ENCODE results near the gene KIF6. TPM values are rescaled to one million over a fixed set of nuclear protein-coding genes. Genes with fewer than 3 reads are reported as not detected.

Gene KIF6
- total RNA-seq, 1 donor from 2014 or later, result 2.0 TPM

DNA sequence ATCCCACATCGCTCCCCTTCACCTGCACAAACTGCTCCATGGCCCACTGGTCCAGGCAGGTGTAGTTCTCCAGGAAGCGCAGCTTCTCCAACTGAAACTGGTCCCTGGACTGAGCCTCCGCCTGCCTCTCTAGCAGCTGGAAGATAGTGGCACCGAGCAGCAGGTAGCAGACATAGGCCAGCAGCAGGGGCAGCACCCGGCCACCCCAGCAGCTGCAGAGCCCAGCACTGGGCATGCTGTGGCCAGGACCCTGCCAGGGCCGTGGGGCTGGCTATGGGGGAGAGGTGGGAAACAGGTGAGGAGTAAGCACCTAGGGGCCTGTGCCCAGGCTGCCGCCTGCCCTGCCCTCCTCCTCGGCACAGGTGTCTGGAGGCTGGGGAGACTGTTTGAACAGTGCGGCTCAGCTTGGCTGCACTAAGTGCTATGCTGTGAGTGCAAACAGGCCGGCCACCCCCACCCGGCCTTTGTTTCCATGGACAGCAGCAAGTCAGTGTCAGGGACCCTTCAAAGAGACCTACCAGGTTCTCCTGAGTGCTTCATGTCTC is 402.8 kb downstream of the KIF6 start, which contains the start of gene KCNK16:
Gene KCNK16, minus strand, starts transcription at position 397 of the 545 bp plus-strand sequence. Its CDS starts 162 bp downstream, at position 235.
- H2AFZ ChIP-seq (ENCODE audit: low read depth, low read length), result no peak within 1 kb of the TSS
- no peaks in the 10 kb centered on the region for H3K36me3 ChIP-seq (ENCODE audit: insufficient read depth, low read length)
- Mint-ChIP-seq H3K4me3 (ENCODE audit: unreplicated experiment) (no peak within 1 kb of the TSS), H3K9me3 (ENCODE audit: unreplicated experiment) (peaks cover 7% of the 10 kb centered on the region), H3K36me3 (ENCODE audit: low read depth, unreplicated experiment) (peaks cover 3% of the 10 kb centered on the region), H3K27ac (ENCODE audit: unreplicated experiment) (no peak within 1 kb of the TSS), H3K27me3 (ENCODE audit: low read depth, unreplicated experiment) (peaks cover 88% of the 10 kb centered on the region), H3K4me1 (ENCODE audit: low read depth, unreplicated experiment) (no peaks in the 10 kb centered on the region)
- peaks cover 4% of the 10 kb centered on the region for H3K27me3 ChIP-seq (ENCODE audit: insufficient read depth, low read length)
- H3K79me2 ChIP-seq (ENCODE audit: insufficient read depth, low read length), result no peaks in the 10 kb centered on the region
- FAIRE-seq, result no peak
- no peaks in the 10 kb centered on the region for H4K20me1 ChIP-seq (ENCODE audit: insufficient read depth, low read length)
- no peak within 1 kb of the TSS for H3K27ac ChIP-seq (ENCODE audit: low read depth, low read length)
- no peak within 1 kb of the TSS for H3K4me2 ChIP-seq (ENCODE audit: low read length)
- H3K9me3 ChIP-seq (ENCODE audit: insufficient read depth, low read depth, low read length), result no peaks in the 10 kb centered on the region
- H3K9ac ChIP-seq (ENCODE audit: low read length), result no peak within 1 kb of the TSS
- TF ChIP-seq EZH2 (IDR thresholded peaks at IDR 0.05; ENCODE audit: insufficient read depth, low read length), result no peak
- TF ChIP-seq, protein P1, sequence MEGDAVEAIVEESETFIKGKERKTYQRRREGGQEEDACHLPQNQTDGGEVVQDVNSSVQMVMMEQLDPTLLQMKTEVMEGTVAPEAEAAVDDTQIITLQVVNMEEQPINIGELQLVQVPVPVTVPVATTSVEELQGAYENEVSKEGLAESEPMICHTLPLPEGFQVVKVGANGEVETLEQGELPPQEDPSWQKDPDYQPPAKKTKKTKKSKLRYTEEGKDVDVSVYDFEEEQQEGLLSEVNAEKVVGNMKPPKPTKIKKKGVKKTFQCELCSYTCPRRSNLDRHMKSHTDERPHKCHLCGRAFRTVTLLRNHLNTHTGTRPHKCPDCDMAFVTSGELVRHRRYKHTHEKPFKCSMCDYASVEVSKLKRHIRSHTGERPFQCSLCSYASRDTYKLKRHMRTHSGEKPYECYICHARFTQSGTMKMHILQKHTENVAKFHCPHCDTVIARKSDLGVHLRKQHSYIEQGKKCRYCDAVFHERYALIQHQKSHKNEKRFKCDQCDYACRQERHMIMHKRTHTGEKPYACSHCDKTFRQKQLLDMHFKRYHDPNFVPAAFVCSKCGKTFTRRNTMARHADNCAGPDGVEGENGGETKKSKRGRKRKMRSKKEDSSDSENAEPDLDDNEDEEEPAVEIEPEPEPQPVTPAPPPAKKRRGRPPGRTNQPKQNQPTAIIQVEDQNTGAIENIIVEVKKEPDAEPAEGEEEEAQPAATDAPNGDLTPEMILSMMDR (IDR thresholded peaks at IDR 0.05; ENCODE audit: insufficient read depth, low read depth, low read length), result no peak
- H3K4me1 ChIP-seq (ENCODE audit: insufficient read depth, low read length), result no peaks in the 10 kb centered on the region
- no peak for DNase-seq (ENCODE audit: low read depth)
- no peak within 1 kb of the TSS for H3K4me3 ChIP-seq (ENCODE audit: insufficient read depth, low read depth, low read length)

DNA sequence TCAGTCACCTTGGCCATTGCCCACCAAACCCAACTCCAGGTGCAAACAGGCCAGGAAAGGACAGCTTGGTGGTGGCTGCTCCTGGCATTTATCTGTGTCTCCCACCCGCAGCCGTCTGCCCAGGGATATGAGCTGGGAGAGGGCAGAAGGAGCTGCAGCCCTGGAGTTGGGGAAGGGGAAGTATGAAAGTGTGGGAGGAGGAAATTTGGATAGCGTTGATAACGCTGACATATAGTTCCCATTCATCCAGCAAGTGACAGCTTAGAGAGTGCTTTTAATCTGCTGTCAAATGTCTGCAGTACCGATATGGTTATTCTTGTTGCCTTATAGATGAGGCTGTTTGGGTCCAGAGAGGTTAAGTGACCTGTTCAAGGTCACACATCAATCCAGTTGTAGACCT is 403.4 kb downstream of the KIF6 start:
- H3K4me3 ChIP-seq (ENCODE audit: insufficient read depth, low read depth, low read length), result no peak overlapping the region
- no peak overlapping the region for H3K4me2 ChIP-seq (ENCODE audit: low read length)
- FAIRE-seq (no peak), DNase-seq (ENCODE audit: low read depth) (no peak)
- no peak overlapping the region for H3K9ac ChIP-seq (ENCODE audit: low read length)
- TF ChIP-seq, protein P1 (IDR thresholded peaks at IDR 0.05; ENCODE audit: insufficient read depth, low read depth, low read length), result no peak
- TF ChIP-seq EZH2 (IDR thresholded peaks at IDR 0.05; ENCODE audit: insufficient read depth, low read length), result no peak
- Mint-ChIP-seq H3K27me3 (ENCODE audit: low read depth, unreplicated experiment) (peaks cover 88% of the 10 kb centered on the region), H3K4me1 (ENCODE audit: low read depth, unreplicated experiment) (no peaks in the 10 kb centered on the region), H3K27ac (ENCODE audit: unreplicated experiment) (no peak overlapping the region), H3K9me3 (ENCODE audit: unreplicated experiment) (peaks cover 3% of the 10 kb centered on the region), H3K36me3 (ENCODE audit: low read depth, unreplicated experiment) (no peaks in the 10 kb centered on the region), H3K4me3 (ENCODE audit: unreplicated experiment) (no peak overlapping the region)
- no peaks in the 10 kb centered on the region for H3K9me3 ChIP-seq (ENCODE audit: insufficient read depth, low read depth, low read length)
- H4K20me1 ChIP-seq (ENCODE audit: insufficient read depth, low read length), result no peaks in the 10 kb centered on the region
- H3K4me1 ChIP-seq (ENCODE audit: insufficient read depth, low read length), result no peaks in the 10 kb centered on the region
- H3K27ac ChIP-seq (ENCODE audit: low read depth, low read length), result no peak overlapping the region
- no peak overlapping the region for H2AFZ ChIP-seq (ENCODE audit: low read depth, low read length)
- H3K36me3 ChIP-seq (ENCODE audit: insufficient read depth, low read length), result no peaks in the 10 kb centered on the region
- peaks cover 4% of the 10 kb centered on the region for H3K27me3 ChIP-seq (ENCODE audit: insufficient read depth, low read length)
- no peaks in the 10 kb centered on the region for H3K79me2 ChIP-seq (ENCODE audit: insufficient read depth, low read length)

DNA sequence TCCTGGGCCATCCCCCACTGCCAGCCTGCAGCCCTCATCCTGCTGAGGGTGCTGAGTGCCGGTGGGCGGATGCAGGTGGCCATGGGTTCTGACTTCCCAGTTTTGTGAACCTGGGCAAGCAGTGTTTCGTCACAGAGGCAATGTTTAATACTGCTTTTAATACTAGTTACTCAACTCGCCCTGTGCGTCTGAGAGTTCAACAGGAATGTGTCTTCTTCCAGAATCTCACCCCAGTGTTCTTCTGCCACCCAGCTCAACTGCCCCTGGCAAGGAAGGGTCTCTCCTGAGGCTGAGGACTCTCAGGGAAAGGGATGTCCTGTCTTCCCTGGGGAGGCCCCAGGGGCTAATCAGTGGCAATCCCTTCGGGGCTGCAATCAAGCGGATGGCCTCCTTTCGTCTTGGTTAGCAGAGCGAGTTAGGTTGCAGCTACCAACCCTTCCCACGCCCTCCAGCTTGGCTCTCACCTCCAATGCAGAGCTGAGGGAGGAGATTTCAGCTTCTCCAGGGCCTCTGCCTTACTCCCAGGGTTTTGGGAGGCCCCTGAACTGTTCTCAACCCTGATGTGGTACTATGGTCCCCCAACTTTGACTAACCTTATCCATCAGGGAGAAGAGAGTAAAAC is 404.7 kb downstream of the KIF6 start:
- H3K27ac Mint-ChIP-seq (ENCODE audit: unreplicated experiment), result no peak overlapping the region
- Histone ChIP-seq H3K4me1 (ENCODE audit: insufficient read depth, low read length) (no peaks in the 10 kb centered on the region), H3K4me3 (ENCODE audit: insufficient read depth, low read depth, low read length) (no peak overlapping the region), H4K20me1 (ENCODE audit: insufficient read depth, low read length) (no peaks in the 10 kb centered on the region), H3K79me2 (ENCODE audit: insufficient read depth, low read length) (no peaks in the 10 kb centered on the region), H3K9me3 (ENCODE audit: insufficient read depth, low read depth, low read length) (no peaks in the 10 kb centered on the region), H3K4me2 (ENCODE audit: low read length) (no peak overlapping the region), H3K27me3 (ENCODE audit: insufficient read depth, low read length) (no peaks in the 10 kb centered on the region), H3K36me3 (ENCODE audit: insufficient read depth, low read length) (no peaks in the 10 kb centered on the region), H3K27ac (ENCODE audit: low read depth, low read length) (no peak overlapping the region), H2AFZ (ENCODE audit: low read depth, low read length) (no peak overlapping the region), H3K9ac (ENCODE audit: low read length) (no peak overlapping the region)
- TF ChIP-seq, protein P1 (IDR thresholded peaks at IDR 0.05; ENCODE audit: insufficient read depth, low read depth, low read length), result no peak
- TF ChIP-seq EZH2 (IDR thresholded peaks at IDR 0.05; ENCODE audit: insufficient read depth, low read length), result no peak
- peaks cover 88% of the 10 kb centered on the region for H3K27me3 Mint-ChIP-seq (ENCODE audit: low read depth, unreplicated experiment)
- H3K36me3 Mint-ChIP-seq (ENCODE audit: low read depth, unreplicated experiment), result no peaks in the 10 kb centered on the region
- FAIRE-seq (no peak), DNase-seq (ENCODE audit: low read depth) (no peak)
- no peaks in the 10 kb centered on the region for H3K4me1 Mint-ChIP-seq (ENCODE audit: low read depth, unreplicated experiment)
- peaks cover 1% of the 10 kb centered on the region for H3K9me3 Mint-ChIP-seq (ENCODE audit: unreplicated experiment)
- no peak overlapping the region for H3K4me3 Mint-ChIP-seq (ENCODE audit: unreplicated experiment)
